GM12801 (cell line): Measurements from ENCODE around the gene ZNF581.

Experiments
- CTCF ChIP-seq: IDR thresholded peaks from one replicate; pipeline ENCODE4 v1.5.1; 2011; ENCODE audit warnings: control low read depth; ENCODE audit not compliant: insufficient read length; ENCODE audit errors: extremely low read depth

The ZNF581 gene

GRCh38 chr19:55693336-55693974, 50.0 kb downstream of the ZNF581 start:
- no peak for TF ChIP-seq CTCF

GRCh38 chr19:55694241-55694655, 50.8 kb downstream of the ZNF581 start:
- no peak for TF ChIP-seq CTCF

- TF ChIP-seq CTCF = no peak
Measured at GRCh38 chr19:55694656-55695491, 51.4 kb downstream of the ZNF581 start.
